ENCODE results near the gene PIANP.

DNA sequence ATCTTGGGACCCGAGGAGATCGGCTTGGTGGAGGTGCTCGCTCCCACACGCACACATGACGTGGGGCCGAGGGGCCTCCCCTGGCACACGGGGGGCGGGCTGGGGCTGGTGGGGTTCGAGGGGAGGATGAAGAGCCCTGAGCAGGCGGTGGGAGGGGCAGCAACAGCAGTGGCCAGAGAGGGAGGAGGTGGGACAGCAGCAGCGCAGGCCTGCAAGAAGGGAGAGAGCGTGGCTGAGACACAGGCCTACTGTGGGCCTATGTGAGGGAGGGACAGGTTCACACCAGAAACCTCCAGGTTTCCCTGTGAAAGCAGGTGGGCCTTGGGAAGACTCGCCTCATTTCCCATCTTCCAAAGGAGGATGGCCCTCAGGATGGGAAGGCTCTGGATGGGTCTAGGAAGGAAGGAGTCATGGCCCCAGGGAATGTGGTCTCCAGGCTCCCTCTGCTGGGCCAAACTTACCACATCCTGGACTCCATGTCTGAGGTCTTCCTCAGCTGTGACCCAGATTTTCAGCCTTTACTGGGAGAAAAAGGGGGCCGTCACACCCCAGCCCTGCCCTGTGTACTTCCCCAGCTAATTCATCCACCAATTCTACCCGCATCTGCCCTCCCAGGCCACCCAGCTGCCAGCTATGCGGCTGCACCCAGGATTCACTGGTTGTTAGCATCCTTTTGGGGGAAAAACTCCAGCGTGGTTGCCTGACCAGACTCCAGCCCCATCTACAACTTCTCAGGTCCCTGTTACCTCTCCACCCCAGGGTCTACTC is 2.8 kb downstream of the PIANP start:
- TF ChIP-seq, protein P1, sequence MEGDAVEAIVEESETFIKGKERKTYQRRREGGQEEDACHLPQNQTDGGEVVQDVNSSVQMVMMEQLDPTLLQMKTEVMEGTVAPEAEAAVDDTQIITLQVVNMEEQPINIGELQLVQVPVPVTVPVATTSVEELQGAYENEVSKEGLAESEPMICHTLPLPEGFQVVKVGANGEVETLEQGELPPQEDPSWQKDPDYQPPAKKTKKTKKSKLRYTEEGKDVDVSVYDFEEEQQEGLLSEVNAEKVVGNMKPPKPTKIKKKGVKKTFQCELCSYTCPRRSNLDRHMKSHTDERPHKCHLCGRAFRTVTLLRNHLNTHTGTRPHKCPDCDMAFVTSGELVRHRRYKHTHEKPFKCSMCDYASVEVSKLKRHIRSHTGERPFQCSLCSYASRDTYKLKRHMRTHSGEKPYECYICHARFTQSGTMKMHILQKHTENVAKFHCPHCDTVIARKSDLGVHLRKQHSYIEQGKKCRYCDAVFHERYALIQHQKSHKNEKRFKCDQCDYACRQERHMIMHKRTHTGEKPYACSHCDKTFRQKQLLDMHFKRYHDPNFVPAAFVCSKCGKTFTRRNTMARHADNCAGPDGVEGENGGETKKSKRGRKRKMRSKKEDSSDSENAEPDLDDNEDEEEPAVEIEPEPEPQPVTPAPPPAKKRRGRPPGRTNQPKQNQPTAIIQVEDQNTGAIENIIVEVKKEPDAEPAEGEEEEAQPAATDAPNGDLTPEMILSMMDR (IDR thresholded peaks at IDR 0.05): no peak
- TF ChIP-seq POLR2A (IDR thresholded peaks at IDR 0.05): no peak
- TF ChIP-seq EP300 (IDR thresholded peaks at IDR 0.05): no peak
